ENCODE data around the gene SLC38A3. TPM values are rescaled to one million over a fixed set of nuclear protein-coding genes. Genes with fewer than 3 reads are reported as not detected.

Gene SLC38A3
- total RNA-seq, 1 experiment from 2014 or later = 16.8 TPM

DNA sequence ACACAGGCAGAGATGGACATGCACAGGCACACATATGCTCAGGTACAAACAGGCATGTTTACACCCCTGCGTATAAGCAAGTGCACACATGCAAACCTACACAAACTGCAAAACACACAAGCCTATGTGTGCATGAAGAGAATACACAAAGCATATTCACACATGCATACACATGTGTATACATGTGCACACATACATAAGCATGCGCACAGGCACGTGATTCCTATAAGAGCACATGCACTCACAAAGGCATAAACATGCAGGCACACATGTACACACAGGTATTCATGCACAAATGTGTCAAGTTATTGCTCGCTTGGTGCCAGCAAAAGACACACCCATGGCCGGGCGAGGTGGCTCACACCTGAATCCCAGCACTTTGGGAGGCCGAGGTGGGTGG, 15.1 kb upstream of the SLC38A3 start:
- H3K36me3 ChIP-seq (ENCODE audit: control insufficient read depth, insufficient read depth, low read length) = no peaks in the 10 kb centered on the region
- Mint-ChIP-seq H3K36me3 (ENCODE audit: insufficient read depth, unreplicated experiment) (no peaks in the 10 kb centered on the region), H3K27me3 (ENCODE audit: insufficient read depth, unreplicated experiment) (no peaks in the 10 kb centered on the region), H3K9me3 (ENCODE audit: unreplicated experiment) (no peaks in the 10 kb centered on the region), H3K4me1 (ENCODE audit: low read depth, unreplicated experiment) (no peaks in the 10 kb centered on the region), H3K4me3 (ENCODE audit: unreplicated experiment) (no peak overlapping the region), H3K27ac (ENCODE audit: unreplicated experiment) (no peak overlapping the region)
- H3K27me3 ChIP-seq (replicated peaks; ENCODE audit: control insufficient read depth, insufficient read depth, low read length) = no peaks in the 10 kb centered on the region
- peaks cover 7% of the 10 kb centered on the region; the same call in 1 of the 2 replicates for H3K4me1 ChIP-seq
- no peak for DNase-seq
- BruUV-seq (replicated peaks) = no TSS peak
- TF ChIP-seq, protein P1, sequence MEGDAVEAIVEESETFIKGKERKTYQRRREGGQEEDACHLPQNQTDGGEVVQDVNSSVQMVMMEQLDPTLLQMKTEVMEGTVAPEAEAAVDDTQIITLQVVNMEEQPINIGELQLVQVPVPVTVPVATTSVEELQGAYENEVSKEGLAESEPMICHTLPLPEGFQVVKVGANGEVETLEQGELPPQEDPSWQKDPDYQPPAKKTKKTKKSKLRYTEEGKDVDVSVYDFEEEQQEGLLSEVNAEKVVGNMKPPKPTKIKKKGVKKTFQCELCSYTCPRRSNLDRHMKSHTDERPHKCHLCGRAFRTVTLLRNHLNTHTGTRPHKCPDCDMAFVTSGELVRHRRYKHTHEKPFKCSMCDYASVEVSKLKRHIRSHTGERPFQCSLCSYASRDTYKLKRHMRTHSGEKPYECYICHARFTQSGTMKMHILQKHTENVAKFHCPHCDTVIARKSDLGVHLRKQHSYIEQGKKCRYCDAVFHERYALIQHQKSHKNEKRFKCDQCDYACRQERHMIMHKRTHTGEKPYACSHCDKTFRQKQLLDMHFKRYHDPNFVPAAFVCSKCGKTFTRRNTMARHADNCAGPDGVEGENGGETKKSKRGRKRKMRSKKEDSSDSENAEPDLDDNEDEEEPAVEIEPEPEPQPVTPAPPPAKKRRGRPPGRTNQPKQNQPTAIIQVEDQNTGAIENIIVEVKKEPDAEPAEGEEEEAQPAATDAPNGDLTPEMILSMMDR (IDR thresholded peaks at IDR 0.05; ENCODE audit: insufficient read depth in 1 of 2, low read depth in 1 of 2, low read length in 1 of 2, severe bottlenecking in 1 of 2, unreplicated experiment in 1 of 2) = no peak
- intact Hi-C loops (cut with micrococcal nuclease; ENCODE audit: unreplicated experiment) = loop anchor here (1.0 kb wide), 2 partner anchors 35 to 69 kb away; partner anchors contain the start of gene SEMA3F
- ChIA-PET CTCF (interaction anchor here (1.0 to 2.4 kb wide), 2 partner anchors 26 to 69 kb away, joined by 6 to 15 read pairs; no protein-coding TSS in a partner anchor), POLR2A (no interaction called here)
- H3K9me3 ChIP-seq = no peaks in the 10 kb centered on the region
- no peak overlapping the region for H3K4me3 ChIP-seq (ENCODE audit: low read depth, low read length)

DNA sequence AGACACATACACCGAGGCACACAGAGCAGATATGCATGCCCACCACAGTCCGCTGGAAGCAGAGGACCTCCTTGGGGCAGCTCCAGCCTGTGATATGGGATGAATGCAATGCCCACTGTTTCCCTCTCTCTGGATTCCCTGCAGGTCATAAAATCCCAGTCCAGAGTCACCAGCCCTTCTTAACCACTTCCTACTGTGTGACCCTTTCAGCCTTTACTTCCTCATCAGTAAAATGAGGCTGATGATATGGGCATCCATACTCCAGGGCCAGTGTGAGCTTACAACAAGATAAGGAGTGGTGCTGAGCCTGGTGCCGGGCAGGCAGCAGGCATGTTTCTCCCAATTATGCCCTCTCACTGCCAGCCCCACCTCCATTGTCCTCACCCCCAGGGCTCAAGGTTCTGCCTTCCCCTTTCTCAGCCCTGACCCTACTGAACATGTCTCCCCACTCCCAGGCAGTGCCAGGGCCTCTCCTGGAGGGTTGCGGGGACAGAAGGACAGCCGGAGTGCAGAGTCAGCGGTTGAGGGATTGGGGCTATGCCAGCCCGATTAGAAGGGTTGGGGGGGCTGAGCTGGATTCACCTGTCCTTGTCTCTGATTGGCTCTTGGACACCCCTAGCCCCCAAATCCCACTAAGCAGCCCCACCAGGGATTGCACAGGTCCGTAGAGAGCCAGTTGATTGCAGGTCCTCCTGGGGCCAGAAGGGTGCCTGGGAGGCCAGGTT, 14.0 kb upstream of the SLC38A3 start, which contains the start of gene GNAT1:
Gene GNAT1, plus strand, starts transcription at position 675 of the 725 bp plus-strand sequence. CDS start 116 bp downstream, outside the sequence.
- Histone ChIP-seq H3K4me3 (ENCODE audit: low read depth, low read length) (no peak within 1 kb of the TSS), H3K4me1 (peaks cover 18% of the 10 kb centered on the region), H3K9me3 (no peaks in the 10 kb centered on the region), H3K27me3 (replicated peaks; ENCODE audit: control insufficient read depth, insufficient read depth, low read length) (no peaks in the 10 kb centered on the region), H3K36me3 (ENCODE audit: control insufficient read depth, insufficient read depth, low read length) (no peaks in the 10 kb centered on the region)
- CTCF ChIA-PET = interaction anchor here (0.7 to 1.8 kb wide), 7 partner anchors 11 to 70 kb away, joined by 3 to 9 read pairs (median 5); no protein-coding TSS in a partner anchor
- Mint-ChIP-seq H3K27ac (ENCODE audit: unreplicated experiment) (no peak within 1 kb of the TSS), H3K9me3 (ENCODE audit: unreplicated experiment) (no peaks in the 10 kb centered on the region), H3K4me1 (ENCODE audit: low read depth, unreplicated experiment) (no peaks in the 10 kb centered on the region), H3K4me3 (ENCODE audit: unreplicated experiment) (no peak within 1 kb of the TSS), H3K36me3 (ENCODE audit: insufficient read depth, unreplicated experiment) (no peaks in the 10 kb centered on the region), H3K27me3 (ENCODE audit: insufficient read depth, unreplicated experiment) (no peaks in the 10 kb centered on the region)
- DNase-seq = no peak
- POLR2A ChIA-PET = no interaction called here
- TF ChIP-seq, protein P1 (IDR thresholded peaks at IDR 0.05; ENCODE audit: insufficient read depth in 1 of 2, low read depth in 1 of 2, low read length in 1 of 2, severe bottlenecking in 1 of 2, unreplicated experiment in 1 of 2) = no peak
- no TSS peak for BruUV-seq (replicated peaks)
- intact Hi-C loops (cut with micrococcal nuclease; ENCODE audit: unreplicated experiment) = no loop called here

DNA sequence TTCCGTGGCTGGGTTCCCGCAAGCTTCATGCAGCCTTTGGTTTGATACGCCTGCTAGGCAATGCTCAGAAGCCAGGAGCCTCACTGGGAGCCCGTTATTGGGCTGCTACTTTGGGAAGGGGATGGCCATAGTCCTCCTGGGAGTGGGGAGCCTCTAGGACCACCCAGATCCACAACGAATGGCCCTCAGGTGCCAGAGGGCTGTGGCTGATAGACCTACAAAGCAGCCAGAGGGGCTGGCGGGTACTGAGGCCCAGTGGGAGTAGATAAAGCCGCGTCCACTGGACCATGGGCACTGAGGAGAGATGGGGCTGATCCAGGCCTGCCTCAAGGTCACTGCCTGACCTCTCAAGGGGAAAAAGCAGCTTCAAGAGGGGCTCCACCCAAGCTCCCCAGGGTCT, 12.9 kb upstream of the SLC38A3 start:
- H3K9me3 ChIP-seq = no peaks in the 10 kb centered on the region
- H3K27me3 ChIP-seq (replicated peaks; ENCODE audit: control insufficient read depth, insufficient read depth, low read length) = no peaks in the 10 kb centered on the region
- CTCF ChIA-PET = interaction anchor here (0.6 to 1.8 kb wide), 9 partner anchors 10 to 107 kb away, joined by 3 to 17 read pairs (median 5); partner anchors contain the start of genes GNAI2, HYAL3 and NAA80
- H3K9me3 Mint-ChIP-seq (ENCODE audit: unreplicated experiment) = no peaks in the 10 kb centered on the region
- H3K36me3 Mint-ChIP-seq (ENCODE audit: insufficient read depth, unreplicated experiment) = no peaks in the 10 kb centered on the region
- H3K36me3 ChIP-seq (ENCODE audit: control insufficient read depth, insufficient read depth, low read length) = no peaks in the 10 kb centered on the region
- DNase-seq = no peak
- H3K4me3 Mint-ChIP-seq (ENCODE audit: unreplicated experiment) = no peak overlapping the region
- TF ChIP-seq, protein P1 (IDR thresholded peaks at IDR 0.05; ENCODE audit: insufficient read depth in 1 of 2, low read depth in 1 of 2, low read length in 1 of 2, severe bottlenecking in 1 of 2, unreplicated experiment in 1 of 2) = no peak
- intact Hi-C loops (cut with micrococcal nuclease; ENCODE audit: unreplicated experiment) = loop anchor here (1.0 kb wide), 2 partner anchors 34 to 81 kb away; no protein-coding TSS in a partner anchor
- no peaks in the 10 kb centered on the region for H3K27me3 Mint-ChIP-seq (ENCODE audit: insufficient read depth, unreplicated experiment)
- peaks cover 20% of the 10 kb centered on the region for H3K4me1 ChIP-seq
- H3K4me1 Mint-ChIP-seq (ENCODE audit: low read depth, unreplicated experiment) = no peaks in the 10 kb centered on the region
- POLR2A ChIA-PET = no interaction called here
- H3K4me3 ChIP-seq (ENCODE audit: low read depth, low read length) = no peak overlapping the region
- H3K27ac Mint-ChIP-seq (ENCODE audit: unreplicated experiment) = no peak overlapping the region
- BruUV-seq (replicated peaks) = no TSS peak
